CD4-positive, alpha-beta T cell treated with Interleukin-21 for 1 hour (primary cell): ENCODE results near the gene OBP2B.

Source experiments
- DNase-seq: peaks from one replicate; pipeline ENCODE4 v3.0.0-alpha.2; 2020

The OBP2B gene

DNA sequence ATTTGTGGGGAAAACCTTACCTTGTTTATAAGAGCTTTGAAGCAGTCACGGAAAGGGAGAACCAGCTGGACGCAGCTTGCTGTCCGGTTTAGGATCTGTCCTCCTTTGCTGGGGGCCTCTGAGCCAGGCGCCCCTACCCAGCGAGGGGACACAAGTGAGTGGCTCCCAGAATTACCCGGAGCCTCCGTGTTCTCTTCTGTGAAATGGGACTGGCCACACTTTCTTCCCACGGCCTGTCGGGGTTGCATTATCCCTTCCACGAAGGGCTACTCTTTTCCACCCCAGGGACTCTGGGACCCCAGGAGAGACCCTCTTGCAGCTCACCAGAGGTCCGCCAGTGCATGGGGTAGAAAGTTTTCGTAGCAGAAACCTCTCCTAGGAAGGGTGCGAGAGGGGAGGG, 44.9 kb downstream of the OBP2B start:
- DNase-seq, result no peak

DNA sequence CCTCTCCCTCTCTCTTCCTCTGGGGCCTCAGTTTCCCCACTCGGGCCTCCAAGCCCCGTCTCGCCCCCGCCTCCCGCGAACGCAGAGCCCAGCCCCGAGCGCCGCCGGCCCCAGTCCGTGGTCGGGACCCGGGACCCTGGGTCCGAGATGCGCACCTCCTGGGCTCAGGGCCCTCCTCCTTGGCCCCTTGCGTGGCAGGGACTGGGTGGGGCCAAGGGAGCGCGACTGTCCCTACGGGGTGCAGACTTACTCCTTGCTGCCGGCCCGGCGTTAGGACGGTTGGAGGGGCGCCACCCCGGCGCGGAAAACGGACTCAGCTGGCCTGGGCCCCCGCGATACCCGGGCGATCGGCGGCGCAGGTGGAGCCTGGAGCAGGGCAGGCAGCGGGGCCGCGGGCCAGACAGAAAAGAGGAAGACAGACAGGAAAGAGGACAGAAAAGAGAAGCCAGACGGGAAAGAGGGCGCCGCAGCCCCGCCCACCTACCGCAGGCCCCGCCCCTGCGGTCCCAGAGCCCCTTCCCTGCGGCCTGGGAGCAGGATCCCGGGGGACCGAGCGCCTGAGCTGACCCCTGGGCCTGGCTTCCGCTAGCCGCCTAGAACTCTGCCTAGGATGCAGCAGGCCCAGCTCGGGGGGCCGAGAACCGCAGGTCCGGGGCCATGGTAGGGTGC, 45.4 kb downstream of the OBP2B start, which contains the start of gene GBGT1:
TSS of gene GBGT1 (minus strand) at position 411 of the 669 bp plus-strand sequence. CDS start 1,502 bp downstream, outside the sequence.
- peak; percentile 43 for DNase-seq

- no peak for DNase-seq
Measured at GRCh38 chr9:133162861-133163503, 46.1 kb downstream of the OBP2B start.

GRCh38 chr9:133161547-133161950, 47.5 kb downstream of the OBP2B start:
- DNase-seq, result no peak

GRCh38 chr9:133160742-133161546, 48.1 kb downstream of the OBP2B start:
- peak; percentile 55 for DNase-seq

GRCh38 chr9:133158695-133159094, 50.4 kb downstream of the OBP2B start:
- DNase-seq, result no peak
